KMS-11 (cell line): ENCODE data around the gene INO80D.

ENCODE experiments used
- H2AFZ ChIP-seq: fragments of 200-600 bp; sonication (generic); 2 replicates; pipeline ENCODE4 v1.6.1; 2016; ENCODE audit warnings: antibody characterized with exemption, mixed run types, low read depth
- H3K27ac ChIP-seq: fragments of 200-600 bp; sonication (generic); 2 replicates; pipeline ENCODE4 v1.6.1; 2016; ENCODE audit warnings: mild to moderate bottlenecking, mixed run types
- H3K27me3 ChIP-seq: fragments of 200-600 bp; sonication (generic); 2 replicates; pipeline ENCODE4 v1.6.1; 2017; ENCODE audit warnings: mild to moderate bottlenecking, low read depth, mixed run types, moderate library complexity; ENCODE audit not compliant: insufficient read depth
- H3K36me3 ChIP-seq: fragments of 200-600 bp; sonication (generic); 2 replicates; pipeline ENCODE4 v1.6.1; 2017; ENCODE audit warnings: mild to moderate bottlenecking, mixed run types; ENCODE audit not compliant: insufficient read depth
- H3K4me1 ChIP-seq: fragments of 200-600 bp; sonication (generic); 2 replicates; pipeline ENCODE4 v1.6.1; 2016; ENCODE audit warnings: mild to moderate bottlenecking, low read depth, mixed run types; ENCODE audit not compliant: poor library complexity, severe bottlenecking
- H3K4me2 ChIP-seq: fragments of 200-600 bp; sonication (generic); 2 replicates; pipeline ENCODE4 v1.7.0; 2016; ENCODE audit warnings: mild to moderate bottlenecking, mixed run types
- H3K4me3 ChIP-seq: fragments of 200-600 bp; sonication (generic); IDR thresholded peaks from 2 replicates; pipeline ENCODE4 v1.6.1; 2017; ENCODE audit warnings: low read depth, low read length, mixed read lengths; ENCODE audit not compliant: insufficient read depth
- H3K79me2 ChIP-seq: fragments of 200-600 bp; sonication (generic); 2 replicates; pipeline ENCODE4 v1.6.1; 2016; ENCODE audit warnings: low read depth, mixed run types; ENCODE audit not compliant: insufficient read depth
- H3K9ac ChIP-seq: fragments of 200-600 bp; sonication (generic); 2 replicates; pipeline ENCODE4 v1.6.1; 2016; ENCODE audit warnings: mild to moderate bottlenecking, mixed run types
- H4K20me1 ChIP-seq: fragments of 200-600 bp; sonication (generic); 2 replicates; pipeline ENCODE4 v1.6.1; 2016; ENCODE audit warnings: mild to moderate bottlenecking, mixed run types; ENCODE audit not compliant: insufficient read depth
- TF ChIP-seq, protein P1 (sequence below): fragments of 200-600 bp; sonication (generic); conservative IDR thresholded peaks from 2 replicates; pipeline ENCODE4 v1.6.1; 2017; ENCODE audit warnings: low read depth, mild to moderate bottlenecking, antibody characterized with exemption, low read length, moderate library complexity, mixed read lengths

Gene INO80D

DNA sequence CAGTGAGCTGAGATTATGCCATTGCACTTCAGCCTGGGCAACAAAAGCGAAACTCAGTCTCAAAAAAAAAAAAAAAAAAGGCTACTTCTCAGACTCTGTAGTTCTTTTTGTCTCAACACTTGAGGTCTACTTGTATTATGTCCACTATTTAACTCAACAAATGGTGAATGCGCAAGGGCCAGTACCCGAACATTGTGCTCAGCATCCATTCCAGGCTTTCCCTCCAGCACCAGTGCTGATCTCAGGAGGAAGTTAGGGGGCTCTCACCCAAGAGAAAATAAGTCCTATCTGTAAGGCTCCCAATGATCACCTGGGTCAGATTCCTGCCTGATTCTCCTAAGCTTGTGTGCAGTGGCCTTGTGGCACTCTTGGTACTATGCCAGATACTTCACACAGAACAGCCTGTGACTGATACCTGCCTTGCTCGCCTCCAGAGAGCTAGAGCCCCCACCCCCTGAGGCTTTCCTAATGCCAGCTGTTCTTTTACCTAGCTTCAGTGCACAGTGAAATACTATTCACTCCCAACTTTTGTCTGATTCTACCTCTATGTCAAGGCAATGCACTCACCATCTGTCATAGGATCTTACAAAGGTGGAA, 74.9 kb downstream of the INO80D start:
- Histone ChIP-seq H3K79me2 (no peaks in the 10 kb centered on the region), H3K27me3 (no peaks in the 10 kb centered on the region), H3K9ac (no peak overlapping the region), H2AFZ (no peak overlapping the region), H3K4me2 (no peak overlapping the region), H3K36me3 (no peaks in the 10 kb centered on the region), H3K4me3 (no peak overlapping the region), H4K20me1 (no peaks in the 10 kb centered on the region), H3K4me1 (no peaks in the 10 kb centered on the region), H3K27ac (no peak overlapping the region)
- TF ChIP-seq, protein P1, sequence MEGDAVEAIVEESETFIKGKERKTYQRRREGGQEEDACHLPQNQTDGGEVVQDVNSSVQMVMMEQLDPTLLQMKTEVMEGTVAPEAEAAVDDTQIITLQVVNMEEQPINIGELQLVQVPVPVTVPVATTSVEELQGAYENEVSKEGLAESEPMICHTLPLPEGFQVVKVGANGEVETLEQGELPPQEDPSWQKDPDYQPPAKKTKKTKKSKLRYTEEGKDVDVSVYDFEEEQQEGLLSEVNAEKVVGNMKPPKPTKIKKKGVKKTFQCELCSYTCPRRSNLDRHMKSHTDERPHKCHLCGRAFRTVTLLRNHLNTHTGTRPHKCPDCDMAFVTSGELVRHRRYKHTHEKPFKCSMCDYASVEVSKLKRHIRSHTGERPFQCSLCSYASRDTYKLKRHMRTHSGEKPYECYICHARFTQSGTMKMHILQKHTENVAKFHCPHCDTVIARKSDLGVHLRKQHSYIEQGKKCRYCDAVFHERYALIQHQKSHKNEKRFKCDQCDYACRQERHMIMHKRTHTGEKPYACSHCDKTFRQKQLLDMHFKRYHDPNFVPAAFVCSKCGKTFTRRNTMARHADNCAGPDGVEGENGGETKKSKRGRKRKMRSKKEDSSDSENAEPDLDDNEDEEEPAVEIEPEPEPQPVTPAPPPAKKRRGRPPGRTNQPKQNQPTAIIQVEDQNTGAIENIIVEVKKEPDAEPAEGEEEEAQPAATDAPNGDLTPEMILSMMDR = no peak

DNA sequence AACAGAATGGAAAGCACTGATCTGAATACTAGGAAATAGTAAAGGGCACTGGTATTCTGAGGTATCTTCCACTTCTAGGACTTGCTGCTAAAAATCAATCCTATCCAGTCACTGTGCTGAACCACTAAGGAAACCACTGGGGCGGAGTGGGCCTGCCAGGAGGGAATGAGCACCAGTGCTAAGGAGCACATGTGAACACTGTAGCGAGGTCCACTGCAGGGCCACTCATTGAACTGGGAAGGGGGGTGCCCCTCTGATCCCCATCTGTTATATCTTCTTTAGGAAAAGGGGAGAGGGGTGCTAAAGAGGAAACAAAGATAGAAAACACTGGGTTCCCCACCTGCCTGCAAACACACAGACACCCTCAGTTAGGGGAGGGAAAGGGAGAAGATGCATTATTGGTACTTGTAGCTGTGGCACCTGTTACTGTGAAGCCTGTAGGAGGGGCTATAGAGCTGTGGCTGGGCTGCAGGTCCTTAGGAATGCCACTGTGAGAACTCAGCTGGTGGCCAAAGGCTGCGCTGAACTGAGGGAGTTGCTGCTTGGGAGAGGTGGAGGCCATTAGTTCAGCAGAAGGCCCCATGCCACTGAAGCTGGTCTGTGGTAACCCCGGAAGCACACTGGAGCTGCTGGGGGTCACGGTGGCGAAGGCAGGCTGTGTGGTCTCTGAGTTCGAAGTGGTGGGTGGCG, 81.8 kb downstream of the INO80D start:
- Histone ChIP-seq H3K9ac (no peak overlapping the region), H3K4me3 (no peak overlapping the region), H3K79me2 (no peaks in the 10 kb centered on the region), H3K36me3 (no peaks in the 10 kb centered on the region), H3K27ac (no peak overlapping the region), H2AFZ (no peak overlapping the region), H4K20me1 (no peaks in the 10 kb centered on the region), H3K4me2 (no peak overlapping the region), H3K27me3 (no peaks in the 10 kb centered on the region), H3K4me1 (no peaks in the 10 kb centered on the region)
- TF ChIP-seq, protein P1 = peak; percentile 44

DNA sequence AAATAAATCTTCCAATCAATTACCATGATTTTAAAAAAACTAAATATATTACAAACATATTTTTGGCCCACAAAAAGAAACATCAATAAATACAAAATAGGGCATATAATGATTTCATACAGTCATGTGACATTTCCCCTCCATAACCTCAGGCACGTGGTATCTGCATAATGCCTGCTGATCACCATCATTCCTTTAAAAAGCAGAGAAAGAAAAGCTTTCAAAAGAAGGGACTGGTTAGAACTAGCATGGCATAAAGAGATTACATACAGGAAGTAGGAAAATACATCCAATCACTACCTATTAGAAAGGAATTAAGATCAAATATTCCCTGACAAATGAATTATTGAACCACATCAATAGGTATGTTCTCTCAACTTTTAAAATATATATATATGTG, 83.5 kb downstream of the INO80D start:
- H2AFZ ChIP-seq = no peak overlapping the region
- H3K4me1 ChIP-seq = no peaks in the 10 kb centered on the region
- H4K20me1 ChIP-seq = no peaks in the 10 kb centered on the region
- no peaks in the 10 kb centered on the region for H3K27me3 ChIP-seq
- H3K9ac ChIP-seq = no peak overlapping the region
- no peak overlapping the region for H3K4me3 ChIP-seq
- no peaks in the 10 kb centered on the region for H3K79me2 ChIP-seq
- TF ChIP-seq, protein P1 = no peak
- no peak overlapping the region for H3K27ac ChIP-seq
- no peaks in the 10 kb centered on the region for H3K36me3 ChIP-seq
- H3K4me2 ChIP-seq = no peak overlapping the region

DNA sequence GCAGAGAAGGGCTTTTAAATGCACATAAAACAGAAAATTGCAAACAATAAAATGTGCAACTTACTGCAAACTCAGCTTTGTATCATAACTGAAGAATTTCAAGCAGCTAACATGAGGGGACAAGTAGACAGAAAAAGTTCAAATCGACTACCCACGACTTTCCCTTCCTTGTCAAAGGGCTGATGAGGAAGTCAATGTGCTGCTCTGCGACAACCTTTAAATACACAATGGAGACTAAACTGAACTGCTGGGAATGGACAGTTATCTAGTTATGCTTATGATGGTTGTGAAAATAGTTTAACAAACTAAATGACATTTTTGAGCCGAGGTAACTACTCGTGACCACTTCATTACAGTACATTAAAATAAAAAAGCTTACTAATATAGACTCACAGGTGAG, 84.1 kb downstream of the INO80D start:
- H3K27ac ChIP-seq = no peak overlapping the region
- no peak overlapping the region for H3K4me3 ChIP-seq
- no peaks in the 10 kb centered on the region for H3K79me2 ChIP-seq
- no peak overlapping the region for H2AFZ ChIP-seq
- H3K4me2 ChIP-seq = no peak overlapping the region
- no peaks in the 10 kb centered on the region for H3K36me3 ChIP-seq
- H3K4me1 ChIP-seq = no peaks in the 10 kb centered on the region
- TF ChIP-seq, protein P1 = no peak
- H3K9ac ChIP-seq = no peak overlapping the region
- no peaks in the 10 kb centered on the region for H3K27me3 ChIP-seq
- no peaks in the 10 kb centered on the region for H4K20me1 ChIP-seq
